Measurements from ENCODE around the gene RAB31.

DNA sequence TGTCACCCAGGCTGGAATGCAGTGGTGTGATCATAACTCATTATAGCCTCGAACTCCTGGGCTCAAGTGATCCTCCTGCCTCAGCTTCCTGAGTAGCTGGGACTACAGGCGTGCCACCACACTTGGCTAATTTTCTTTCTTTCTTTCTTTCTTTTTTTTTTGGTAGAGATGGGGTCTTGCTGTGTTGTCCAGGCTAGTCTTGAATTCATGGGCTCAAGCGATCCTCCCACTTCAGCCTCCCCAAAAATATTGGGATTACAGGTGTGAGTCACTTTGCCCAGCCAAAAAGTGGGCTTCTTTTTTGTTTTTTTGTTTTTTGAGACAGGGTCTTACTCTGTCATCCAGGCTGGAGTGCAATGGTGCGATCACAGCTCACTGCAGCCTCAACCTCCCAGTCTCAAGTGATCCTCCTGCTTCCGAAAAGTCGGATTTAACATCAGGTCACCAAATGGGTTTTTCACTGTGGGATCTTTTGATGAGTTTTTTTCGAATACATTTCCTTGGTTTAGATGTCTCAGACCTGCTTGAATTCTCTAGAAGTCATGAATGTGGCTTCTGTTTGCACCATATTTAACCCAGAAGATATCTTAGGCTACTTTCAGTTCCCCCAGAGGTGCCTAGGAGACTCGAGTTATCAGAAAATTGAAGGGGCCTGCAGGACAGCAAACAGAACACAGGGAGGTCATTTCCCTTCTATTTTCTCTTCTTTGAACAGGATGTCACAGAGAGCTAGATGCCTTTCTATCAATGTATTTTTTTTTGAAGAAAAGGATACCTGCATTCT is 8.9 kb downstream of the RAB31 start:
- TF ChIP-seq CTCF (IDR thresholded peaks at IDR 0.05 in 8 of 11, conservative IDR thresholded peaks at IDR 0.05 in 3 of 11) (no peak), POLR2A (IDR thresholded peaks at IDR 0.05) (no peak)
